Activated B cell treated with CpG ODN at 0.5 μM for 24 hours (primary cell): ENCODE measurements around the gene APP. TPM values are rescaled to one million over a fixed set of nuclear protein-coding genes. Genes with fewer than 3 reads are reported as not detected.

Source experiments
- ATAC-seq: fragments of 200-7000 bp; cut with Tn5 transposase; one replicate; pipeline ENCODE4 v1.10.0; 2021; ENCODE audit warnings: low read depth, mild to moderate bottlenecking, moderate library complexity
- CTCF ChIA-PET: fragments of 350-600 bp; sonication (Branson Sonifier 250); formaldehyde crosslinking; loops from one replicate; lab custom pipeline; 2021; ENCODE audit warnings: antibody characterized with exemption; lab: Charles Lee
- POLR2A ChIA-PET: fragments of 350-600 bp; sonication (Branson Sonifier 250); formaldehyde crosslinking; loops from one replicate; lab custom pipeline; 2021; ENCODE audit warnings: antibody characterized with exemption; lab: Charles Lee
- DNase-seq: peaks from one replicate; pipeline ENCODE4 v3.0.0; 2022
- H3K27ac Mint-ChIP-seq: one replicate; pipeline ENCODE4 v1.8.0; 2020; ENCODE audit warnings: mixed read lengths
- H3K27me3 Mint-ChIP-seq: one replicate; pipeline ENCODE4 v1.8.0; 2021; ENCODE audit warnings: mixed read lengths
- H3K36me3 Mint-ChIP-seq: one replicate; pipeline ENCODE4 v1.8.0; 2021; ENCODE audit warnings: low read depth, mixed read lengths
- H3K4me1 Mint-ChIP-seq: one replicate; pipeline ENCODE4 v1.8.0; 2021; ENCODE audit warnings: mixed read lengths
- H3K4me3 Mint-ChIP-seq: one replicate; pipeline ENCODE4 v1.8.0; 2020; ENCODE audit warnings: mild to moderate bottlenecking, mixed read lengths
- H3K9me3 Mint-ChIP-seq: one replicate; pipeline ENCODE4 v1.8.0; 2020; ENCODE audit warnings: mixed read lengths
- CTCF ChIP-seq: fragments of 200-600 bp; IDR thresholded peaks from one replicate; pipeline ENCODE4 v1.8.0; 2022; ENCODE audit warnings: antibody characterized with exemption, mild to moderate bottlenecking
- intact Hi-C: fragments of 100-400 bp; cut with micrococcal nuclease; formaldehyde crosslinking; loops from one replicate; pipeline ENCODE4 v1.15.1; 2024
- total RNA-seq: library from RNA; stranded (reverse); gene quantifications from 2 replicates; pipeline ENCODE4 v1.2.3, GENCODE V29; 2022

The APP gene
- total RNA-seq, 1 donor from 2014 or later: 32.1 TPM

GRCh38 chr21:26116456-26117011 lies 54.0 kb downstream of the APP start:
- POLR2A ChIA-PET: no interaction called here
- H3K27ac Mint-ChIP-seq: no peak overlapping the region
- TF ChIP-seq CTCF: no peak
- intact Hi-C loops: no loop called here
- DNase-seq (no peak), ATAC-seq (no peak)
- H3K4me3 Mint-ChIP-seq: no peak overlapping the region
- no peaks in the 10 kb centered on the region for H3K36me3 Mint-ChIP-seq
- peaks cover 26% of the 10 kb centered on the region for H3K4me1 Mint-ChIP-seq
- H3K27me3 Mint-ChIP-seq: no peaks in the 10 kb centered on the region
- CTCF ChIA-PET: no interaction called here
- H3K9me3 Mint-ChIP-seq: no peaks in the 10 kb centered on the region

- no peaks in the 10 kb centered on the region for H3K27me3 Mint-ChIP-seq
- ATAC-seq (no peak), DNase-seq (no peak)
- H3K4me3 Mint-ChIP-seq: no peak overlapping the region
- CTCF ChIA-PET: no interaction called here
- H3K36me3 Mint-ChIP-seq: peaks cover 4% of the 10 kb centered on the region
- TF ChIP-seq CTCF: no peak
- H3K27ac Mint-ChIP-seq: no peak overlapping the region
- H3K4me1 Mint-ChIP-seq: peaks cover 26% of the 10 kb centered on the region
- no peaks in the 10 kb centered on the region for H3K9me3 Mint-ChIP-seq
- POLR2A ChIA-PET: no interaction called here
- intact Hi-C loops: no loop called here
Observed at GRCh38 chr21:26115899-26116298, 54.7 kb downstream of the APP start.

- ChIA-PET CTCF (no interaction called here), POLR2A (no interaction called here)
- Mint-ChIP-seq H3K4me1 (peaks cover 26% of the 10 kb centered on the region), H3K9me3 (no peaks in the 10 kb centered on the region), H3K36me3 (peaks cover 6% of the 10 kb centered on the region), H3K27ac (no peak overlapping the region), H3K4me3 (no peak overlapping the region), H3K27me3 (no peaks in the 10 kb centered on the region)
- no peak for ATAC-seq
- TF ChIP-seq CTCF: no peak
- DNase-seq: no peak
- intact Hi-C loops: no loop called here
Observed at GRCh38 chr21:26115305-26115704, 55.3 kb downstream of the APP start.

- no peak for DNase-seq
- ATAC-seq: no peak
- Mint-ChIP-seq H3K36me3 (peaks cover 14% of the 10 kb centered on the region), H3K4me3 (no peak overlapping the region), H3K4me1 (peaks cover 8% of the 10 kb centered on the region), H3K9me3 (no peaks in the 10 kb centered on the region), H3K27ac (no peak overlapping the region), H3K27me3 (no peaks in the 10 kb centered on the region)
- ChIA-PET CTCF (no interaction called here), POLR2A (no interaction called here)
- no peak for TF ChIP-seq CTCF
- intact Hi-C loops: no loop called here
Observed at GRCh38 chr21:26112975-26113374, 57.6 kb downstream of the APP start.

- DNase-seq: no peak
- Mint-ChIP-seq H3K36me3 (peaks cover 14% of the 10 kb centered on the region), H3K4me3 (no peak overlapping the region), H3K27ac (no peak overlapping the region), H3K4me1 (peaks cover under 1% of the 10 kb centered on the region), H3K27me3 (no peaks in the 10 kb centered on the region), H3K9me3 (no peaks in the 10 kb centered on the region)
- intact Hi-C loops: no loop called here
- CTCF ChIA-PET: no interaction called here
- POLR2A ChIA-PET: no interaction called here
- no peak for TF ChIP-seq CTCF
- ATAC-seq: no peak
Observed at GRCh38 chr21:26112127-26112742, 58.3 kb downstream of the APP start.
